Measurements from ENCODE around the gene NID1.

DNA sequence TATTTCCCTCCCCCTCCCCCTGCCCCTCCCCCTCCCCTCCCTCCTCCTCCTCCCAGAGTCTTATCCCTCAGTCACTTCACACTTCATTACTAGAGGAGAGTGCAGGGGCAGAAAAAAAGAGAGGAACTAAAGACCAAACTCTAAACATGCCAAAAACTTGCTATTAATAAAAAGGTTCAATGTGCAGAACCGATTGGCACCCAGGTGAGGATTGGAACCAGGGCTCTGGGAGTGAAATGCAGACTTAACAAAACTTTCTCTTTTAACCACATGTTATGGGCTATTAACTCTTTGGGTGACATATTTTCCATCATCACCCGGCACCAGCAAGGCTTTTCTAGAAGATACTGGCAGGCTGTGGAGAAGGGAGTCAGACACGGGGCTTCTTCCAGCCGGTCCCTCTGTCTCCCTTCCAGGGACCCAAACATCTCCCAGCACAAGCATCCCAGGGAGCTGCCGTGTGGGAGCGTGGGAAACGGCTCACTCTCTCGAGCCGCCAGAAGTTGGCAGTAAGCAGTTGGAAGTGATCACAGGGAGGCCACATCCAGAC is 13.6 kb downstream of the NID1 start:
- TF ChIP-seq, protein P1, sequence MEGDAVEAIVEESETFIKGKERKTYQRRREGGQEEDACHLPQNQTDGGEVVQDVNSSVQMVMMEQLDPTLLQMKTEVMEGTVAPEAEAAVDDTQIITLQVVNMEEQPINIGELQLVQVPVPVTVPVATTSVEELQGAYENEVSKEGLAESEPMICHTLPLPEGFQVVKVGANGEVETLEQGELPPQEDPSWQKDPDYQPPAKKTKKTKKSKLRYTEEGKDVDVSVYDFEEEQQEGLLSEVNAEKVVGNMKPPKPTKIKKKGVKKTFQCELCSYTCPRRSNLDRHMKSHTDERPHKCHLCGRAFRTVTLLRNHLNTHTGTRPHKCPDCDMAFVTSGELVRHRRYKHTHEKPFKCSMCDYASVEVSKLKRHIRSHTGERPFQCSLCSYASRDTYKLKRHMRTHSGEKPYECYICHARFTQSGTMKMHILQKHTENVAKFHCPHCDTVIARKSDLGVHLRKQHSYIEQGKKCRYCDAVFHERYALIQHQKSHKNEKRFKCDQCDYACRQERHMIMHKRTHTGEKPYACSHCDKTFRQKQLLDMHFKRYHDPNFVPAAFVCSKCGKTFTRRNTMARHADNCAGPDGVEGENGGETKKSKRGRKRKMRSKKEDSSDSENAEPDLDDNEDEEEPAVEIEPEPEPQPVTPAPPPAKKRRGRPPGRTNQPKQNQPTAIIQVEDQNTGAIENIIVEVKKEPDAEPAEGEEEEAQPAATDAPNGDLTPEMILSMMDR (IDR thresholded peaks at IDR 0.05; ENCODE audit: extremely low read depth in 1 of 2, insufficient read depth in 1 of 2, low read depth in 1 of 2, low read length in 2 of 2), result no peak
- TF ChIP-seq EZH2 (IDR thresholded peaks at IDR 0.05; ENCODE audit: borderline replicate concordance, low read depth, low read length, severe bottlenecking), result no peak

All from endothelial cell of umbilical vein (primary cell).